GM21786 (cell line): ENCODE results near the gene PCDHGA2.

ENCODE experiments used
- ATAC-seq: cut with Tn5 transposase; IDR thresholded peaks from one replicate; pipeline ENCODE4 v1.9.1; 2021; ENCODE audit not compliant: unreplicated experiment

The PCDHGA2 gene

DNA sequence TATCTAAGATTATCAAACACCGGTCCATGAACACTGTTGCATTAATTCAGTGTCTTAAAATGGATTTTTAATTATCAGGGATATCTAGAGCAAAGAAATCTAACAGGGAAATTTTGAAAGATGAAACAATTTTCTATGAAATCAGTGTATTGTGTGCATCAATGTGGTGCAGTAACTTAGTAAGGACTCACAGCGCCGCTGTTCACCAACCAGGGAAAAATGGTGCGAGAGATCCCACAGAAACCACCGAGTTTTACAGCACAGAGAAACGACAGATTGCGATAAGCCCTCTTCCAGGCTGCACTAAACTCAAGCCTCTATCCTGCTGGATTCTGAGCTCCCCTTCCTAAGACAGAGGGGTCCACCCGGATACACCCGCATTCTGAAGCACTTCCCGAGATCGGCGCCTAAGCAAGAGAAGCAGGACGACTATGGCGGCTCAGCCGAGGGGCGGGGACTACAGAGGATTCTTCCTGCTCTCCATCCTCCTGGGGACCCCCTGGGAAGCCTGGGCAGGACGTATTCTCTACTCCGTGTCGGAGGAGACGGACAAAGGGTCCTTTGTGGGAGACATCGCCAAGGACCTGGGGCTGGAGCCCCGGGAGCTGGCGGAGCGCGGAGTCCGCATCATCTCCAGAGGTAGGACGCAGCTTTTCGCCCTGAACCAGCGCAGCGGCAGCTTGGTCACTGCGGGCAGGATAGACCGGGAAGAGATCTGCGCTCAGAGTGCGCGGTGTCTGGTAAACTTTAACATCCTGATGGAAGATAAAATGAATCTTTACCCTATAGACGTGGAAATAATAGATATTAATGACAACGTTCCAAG is 44.1 kb downstream of the PCDHGA2 start, which contains the start of gene PCDHGA7:
PCDHGA7 (plus strand) TSS at position 274 of the 826 bp plus-strand sequence; CDS start at position 432, 158 bp downstream.
- ATAC-seq, result no peak

DNA sequence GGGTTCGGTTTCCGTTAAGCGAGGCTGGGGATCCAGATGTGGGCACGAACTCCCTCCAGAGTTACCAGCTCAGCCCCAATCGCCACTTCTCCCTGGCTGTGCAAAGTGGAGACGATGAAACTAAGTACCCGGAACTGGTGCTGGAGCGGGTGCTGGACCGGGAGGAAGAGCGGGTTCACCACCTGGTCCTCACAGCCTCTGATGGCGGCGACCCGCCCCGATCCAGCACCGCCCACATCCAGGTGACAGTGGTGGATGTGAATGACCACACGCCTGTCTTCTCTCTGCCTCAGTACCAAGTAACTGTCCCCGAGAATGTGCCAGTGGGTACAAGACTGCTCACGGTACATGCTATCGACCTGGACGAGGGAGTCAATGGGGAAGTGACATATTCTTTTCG is 44.8 kb downstream of the PCDHGA2 start:
- ATAC-seq, result no peak

DNA sequence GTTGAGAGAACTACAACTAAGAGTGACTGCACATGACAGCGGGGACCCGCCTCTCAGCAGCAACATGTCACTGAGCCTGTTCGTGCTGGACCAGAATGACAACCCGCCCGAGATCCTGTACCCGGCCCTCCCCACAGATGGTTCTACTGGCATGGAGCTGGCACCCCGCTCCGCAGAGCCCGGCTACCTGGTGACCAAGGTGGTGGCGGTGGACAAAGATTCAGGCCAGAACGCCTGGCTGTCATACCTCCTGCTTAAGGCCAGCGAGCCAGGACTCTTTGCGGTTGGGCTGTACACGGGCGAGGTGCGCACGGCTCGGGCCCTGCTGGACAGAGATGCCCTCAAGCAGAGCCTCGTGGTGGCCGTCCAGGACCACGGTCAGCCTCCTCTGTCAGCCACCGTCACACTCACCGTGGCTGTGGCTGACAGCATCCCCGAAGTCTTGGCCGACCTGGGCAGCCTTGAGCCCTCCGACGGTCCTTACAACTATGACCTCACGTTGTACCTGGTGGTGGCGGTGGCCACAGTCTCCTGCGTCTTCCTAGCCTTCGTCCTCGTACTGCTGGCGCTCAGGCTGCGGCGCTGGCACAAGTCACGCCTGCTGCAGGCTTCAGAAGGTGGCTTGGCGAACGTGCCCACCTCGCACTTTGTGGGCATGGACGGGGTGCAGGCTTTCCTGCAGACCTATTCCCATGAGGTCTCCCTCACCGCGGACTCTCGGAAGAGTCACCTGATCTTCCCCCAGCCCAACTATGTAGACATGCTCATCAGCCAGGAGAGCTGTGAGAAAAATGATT is 46.1 kb downstream of the PCDHGA2 start:
- no peak for ATAC-seq

DNA sequence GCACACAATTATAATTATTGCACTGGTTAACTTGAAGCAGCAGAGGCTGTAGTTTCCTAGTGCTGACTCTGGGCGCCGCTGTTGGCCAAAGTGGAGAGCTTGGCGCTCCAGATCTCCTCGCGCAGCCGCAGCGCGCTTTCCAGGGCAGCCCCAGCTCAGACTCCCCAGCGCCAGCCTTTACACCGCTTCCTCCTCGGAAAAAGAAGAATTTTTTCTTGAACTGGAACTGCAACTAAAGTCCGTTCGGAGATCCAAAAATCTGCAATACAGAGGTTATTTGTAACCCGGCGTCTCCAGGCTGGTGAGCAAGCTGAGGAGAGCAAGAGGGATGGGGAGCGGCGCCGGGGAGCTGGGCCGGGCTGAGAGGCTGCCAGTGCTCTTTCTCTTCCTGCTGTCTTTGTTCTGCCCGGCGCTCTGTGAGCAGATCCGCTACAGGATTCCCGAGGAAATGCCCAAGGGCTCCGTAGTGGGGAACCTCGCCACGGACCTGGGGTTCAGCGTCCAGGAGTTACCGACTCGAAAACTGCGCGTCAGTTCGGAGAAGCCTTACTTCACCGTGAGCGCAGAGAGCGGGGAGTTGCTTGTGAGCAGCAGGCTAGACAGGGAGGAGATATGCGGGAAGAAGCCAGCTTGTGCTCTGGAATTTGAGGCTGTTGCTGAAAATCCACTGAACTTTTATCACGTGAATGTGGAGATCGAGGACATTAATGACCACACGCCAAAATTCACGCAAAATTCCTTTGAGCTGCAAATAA is 49.2 kb downstream of the PCDHGA2 start, which contains the start of gene PCDHGB4:
PCDHGB4 (plus strand) TSS at position 142 of the 755 bp plus-strand sequence; CDS start at position 329, 187 bp downstream.
- ATAC-seq, result peak; percentile 62

DNA sequence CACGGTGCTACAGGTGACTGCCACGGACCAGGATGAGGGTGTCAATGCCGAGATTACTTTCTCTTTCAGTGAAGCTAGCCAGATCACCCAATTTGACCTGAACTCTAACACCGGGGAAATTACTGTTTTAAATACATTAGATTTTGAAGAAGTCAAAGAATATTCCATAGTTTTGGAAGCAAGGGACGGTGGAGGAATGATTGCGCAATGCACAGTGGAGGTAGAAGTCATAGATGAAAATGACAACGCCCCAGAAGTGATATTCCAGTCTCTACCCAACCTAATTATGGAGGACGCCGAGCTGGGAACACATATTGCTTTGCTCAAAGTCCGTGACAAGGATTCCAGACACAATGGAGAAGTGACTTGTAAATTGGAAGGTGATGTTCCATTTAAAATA is 50.1 kb downstream of the PCDHGA2 start:
- no peak for ATAC-seq

DNA sequence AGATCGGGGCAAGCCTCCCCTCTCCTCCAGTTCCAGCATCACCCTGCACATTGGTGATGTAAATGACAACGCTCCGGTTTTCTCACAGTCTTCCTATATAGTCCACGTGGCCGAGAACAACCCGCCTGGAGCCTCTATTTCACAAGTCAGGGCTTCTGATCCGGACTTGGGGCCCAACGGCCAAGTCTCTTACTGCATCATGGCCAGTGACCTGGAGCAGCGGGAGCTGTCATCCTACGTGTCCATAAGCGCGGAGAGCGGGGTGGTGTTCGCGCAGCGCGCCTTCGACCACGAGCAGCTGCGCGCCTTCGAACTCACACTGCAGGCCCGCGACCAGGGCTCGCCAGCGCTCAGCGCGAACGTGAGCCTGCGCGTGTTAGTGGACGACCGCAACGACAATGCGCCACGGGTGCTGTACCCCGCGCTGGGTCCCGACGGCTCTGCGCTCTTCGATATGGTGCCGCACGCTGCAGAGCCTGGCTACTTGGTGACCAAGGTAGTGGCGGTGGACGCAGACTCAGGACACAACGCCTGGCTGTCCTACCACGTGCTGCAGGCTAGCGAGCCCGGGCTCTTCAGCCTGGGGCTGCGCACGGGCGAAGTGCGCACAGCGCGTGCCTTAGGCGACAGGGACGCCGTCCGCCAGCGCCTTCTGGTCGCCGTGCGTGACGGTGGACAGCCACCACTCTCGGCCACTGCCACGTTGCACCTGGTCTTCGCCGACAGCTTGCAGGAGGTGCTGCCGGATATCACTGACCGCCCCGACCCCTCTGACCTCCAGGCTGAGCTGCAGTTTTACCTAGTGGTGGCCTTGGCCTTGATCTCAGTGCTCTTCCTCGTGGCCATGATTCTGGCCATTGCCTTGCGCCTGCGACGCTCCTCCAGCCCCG is 50.8 kb downstream of the PCDHGA2 start:
- no peak for ATAC-seq

DNA sequence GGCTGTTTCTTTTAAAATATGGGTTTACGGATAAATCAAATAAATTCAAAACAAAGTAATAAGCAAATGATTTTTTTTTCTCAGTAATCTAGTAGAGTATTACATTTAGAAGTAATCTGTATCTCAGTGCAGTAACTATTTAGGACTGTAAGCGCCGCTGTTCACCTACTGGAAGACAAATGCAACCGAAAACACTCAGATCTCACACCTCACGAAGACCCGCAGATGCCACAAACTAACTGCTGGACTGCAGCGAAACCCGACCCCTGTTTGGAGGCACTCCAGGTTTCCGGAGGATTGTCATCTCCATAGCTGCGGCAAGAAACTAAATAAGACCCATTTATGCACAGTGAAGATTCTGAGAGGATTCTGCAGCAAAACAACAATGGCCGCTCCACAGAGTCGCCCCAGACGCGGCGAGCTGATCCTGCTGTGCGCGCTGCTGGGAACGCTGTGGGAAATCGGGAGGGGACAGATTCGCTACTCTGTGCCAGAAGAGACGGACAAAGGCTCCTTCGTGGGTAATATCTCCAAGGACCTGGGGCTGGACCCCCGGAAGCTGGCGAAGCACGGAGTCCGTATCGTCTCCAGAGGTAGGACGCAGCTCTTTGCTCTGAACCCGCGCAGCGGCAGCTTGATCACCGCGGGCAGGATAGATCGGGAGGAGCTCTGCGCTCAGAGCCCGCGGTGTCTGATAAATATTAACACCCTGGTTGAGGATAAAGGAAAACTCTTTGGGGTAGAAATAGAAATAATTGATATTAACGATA is 54.1 kb downstream of the PCDHGA2 start, which contains the start of gene PCDHGA8:
PCDHGA8 (plus strand) TSS at position 205 of the 770 bp plus-strand sequence; CDS start at position 386, 181 bp downstream.
- ATAC-seq, result no peak
